PC-3 (cell line): ENCODE data around the gene CCR1. TPM values are rescaled to one million over a fixed set of nuclear protein-coding genes. Genes with fewer than 3 reads are reported as not detected.

Experiments
- ATAC-seq: fragments of 200-7000 bp; cut with Tn5 transposase; 2 replicates; pipeline ENCODE4 v1.9.1; 2020; ENCODE audit warnings: mild to moderate bottlenecking, moderate library complexity
- BruUV-seq: library from RNA; stranded (reverse); fragments of 400-500 nt; replicated peaks from 2 replicates; lab custom pipeline; 2021; lab: Mats Ljungman, UMichigan
- CTCF ChIA-PET: fragments of 300-600 bp; sonication (Branson Sonifier 250); formaldehyde crosslinking; loops from one replicate; lab custom pipeline; 2022; ENCODE audit warnings: antibody characterized with exemption; lab: Charles Lee
- POLR2A ChIA-PET: fragments of 300-600 bp; sonication (Branson Sonifier 250); formaldehyde crosslinking; loops from one replicate; lab custom pipeline; 2022; ENCODE audit warnings: antibody characterized with exemption; ENCODE audit not compliant: unreplicated experiment; lab: Charles Lee
- DNase-seq: peaks from one replicate; pipeline ENCODE4 v3.0.0-alpha.2; 2015
- H2AFZ ChIP-seq: fragments of 300-600 bp; sonication (generic); 2 replicates; pipeline ENCODE4 v1.6.0; 2016; ENCODE audit warnings: antibody characterized with exemption, low read length
- H3F3A ChIP-seq: fragments of 300-600 bp; sonication (generic); one replicate; pipeline ENCODE4 v1.6.0; 2017; ENCODE audit warnings: antibody characterized with exemption, low read length, control low read depth, mild to moderate bottlenecking; ENCODE audit not compliant: unreplicated experiment
- H3K27ac ChIP-seq: fragments of 300-600 bp; sonication (generic); 2 replicates; pipeline ENCODE4 v1.5.1; 2016; ENCODE audit warnings: mild to moderate bottlenecking, low read length
- H3K27me3 ChIP-seq: fragments of 300-600 bp; sonication (generic); 2 replicates; pipeline ENCODE4 v1.6.1; 2016; ENCODE audit warnings: low read length, mixed read lengths
- H3K36me3 ChIP-seq: fragments of 300-600 bp; sonication (generic); 2 replicates; pipeline ENCODE4 v1.6.1; 2016; ENCODE audit warnings: low read depth, mixed run types, low read length, mixed read lengths
- H3K4me1 ChIP-seq: fragments of 300-600 bp; sonication (generic); 2 replicates; pipeline ENCODE4 v1.5.1; 2016; ENCODE audit warnings: low read length; ENCODE audit not compliant: insufficient read depth
- H3K4me2 ChIP-seq: fragments of 300-600 bp; sonication (generic); 2 replicates; pipeline ENCODE4 v1.6.0; 2016; ENCODE audit warnings: low read length
- H3K4me3 ChIP-seq: fragments of 300-600 bp; sonication (generic); 2 replicates; pipeline ENCODE4 v1.5.1; 2016; ENCODE audit warnings: mild to moderate bottlenecking, low read length, mixed read lengths
- H3K79me2 ChIP-seq: fragments of 300-600 bp; sonication (generic); 2 replicates; pipeline ENCODE4 v1.6.1; 2017; ENCODE audit warnings: low read length, mixed read lengths
- H3K9ac ChIP-seq: fragments of 300-600 bp; sonication (generic); 2 replicates; pipeline ENCODE4 v1.6.0; 2016; ENCODE audit warnings: mild to moderate bottlenecking, low read length
- H3K9me2 ChIP-seq: fragments of 300-600 bp; sonication (generic); replicated peaks from 2 replicates; pipeline ENCODE4 v1.6.1; 2016; ENCODE audit warnings: mixed run types, low read length, mixed read lengths
- H3K9me3 ChIP-seq: fragments of 300-600 bp; sonication (generic); 2 replicates; pipeline ENCODE4 v1.6.1; 2016; ENCODE audit warnings: low read length, mixed read lengths
- H4K20me1 ChIP-seq: fragments of 300-600 bp; sonication (generic); 2 replicates; pipeline ENCODE4 v1.6.1; 2016; ENCODE audit warnings: low read length, mixed read lengths
- EZH2 ChIP-seq: fragments of 300-600 bp; sonication (generic); IDR thresholded peaks from one replicate; pipeline ENCODE4 v1.6.1; 2017; ENCODE audit warnings: antibody characterized with exemption, mild to moderate bottlenecking, low read length; ENCODE audit not compliant: unreplicated experiment
- EZH2phosphoT487 ChIP-seq: fragments of 300-600 bp; sonication (generic); IDR thresholded peaks from 2 replicates; pipeline ENCODE4 v1.6.1; 2018; ENCODE audit warnings: mild to moderate bottlenecking, antibody characterized with exemption, low read length, borderline replicate concordance
- intact Hi-C: fragments of 100-400 bp; cut with micrococcal nuclease; formaldehyde crosslinking; loops from 2 replicates; pipeline ENCODE4 v1.9.0; 2023
- total RNA-seq: library from RNA; depleted of rRNA; stranded (reverse); fragments of >200 nt; gene quantifications from 2 replicates; pipeline ENCODE4 v1.2.3, GENCODE V29; 2014
- TF ChIP-seq, protein P1 (sequence below): fragments of 300-600 bp; sonication (generic); conservative IDR thresholded peaks from 2 replicates; pipeline ENCODE4 v1.5.1; 2017; ENCODE audit warnings: antibody characterized with exemption, low read depth, mild to moderate bottlenecking, low read length

The CCR1 gene
- total RNA-seq, 1 experiment from 2014 or later: 0.15 TPM

- H3K4me3 ChIP-seq: no peak overlapping the region
- no TSS peak for BruUV-seq
- no peaks in the 10 kb centered on the region for H3K9me3 ChIP-seq
- H4K20me1 ChIP-seq: no peaks in the 10 kb centered on the region
- no peaks in the 10 kb centered on the region for H3K36me3 ChIP-seq
- ChIA-PET POLR2A (interaction anchor here (0.6 to 0.7 kb wide), 2 partner anchors 52 to 761 kb away, joined by 3 to 8 read pairs; no protein-coding TSS in a partner anchor), CTCF (interaction anchor here (1.4 to 1.8 kb wide), 4 partner anchors 8 to 191 kb away, joined by 3 to 9 read pairs (median 5); partner anchors contain the start of genes CCR1, CCR5, CCR5AS and CCRL2)
- H2AFZ ChIP-seq: no peak overlapping the region
- intact Hi-C loops: loop anchor here (5.0 kb wide), 2 partner anchors 104 to 211 kb away; no protein-coding TSS in a partner anchor
- no peaks in the 10 kb centered on the region for H3K9me2 ChIP-seq
- H3F3A ChIP-seq: no peaks in the 10 kb centered on the region
- peak overlapping the region; percentile 29; the same call in 1 of the 2 replicates for H3K27ac ChIP-seq
- H3K4me1 ChIP-seq: peaks cover 26% of the 10 kb centered on the region
- H3K9ac ChIP-seq: no peak overlapping the region
- H3K79me2 ChIP-seq: no peaks in the 10 kb centered on the region
- no peaks in the 10 kb centered on the region for H3K27me3 ChIP-seq
- peak; percentile 99 for ATAC-seq
- peak; percentile 98 for DNase-seq
- peak overlapping the region; percentile 58 for H3K4me2 ChIP-seq
- TF ChIP-seq EZH2 (no peak), EZH2phosphoT487 (no peak)
- TF ChIP-seq, protein P1, sequence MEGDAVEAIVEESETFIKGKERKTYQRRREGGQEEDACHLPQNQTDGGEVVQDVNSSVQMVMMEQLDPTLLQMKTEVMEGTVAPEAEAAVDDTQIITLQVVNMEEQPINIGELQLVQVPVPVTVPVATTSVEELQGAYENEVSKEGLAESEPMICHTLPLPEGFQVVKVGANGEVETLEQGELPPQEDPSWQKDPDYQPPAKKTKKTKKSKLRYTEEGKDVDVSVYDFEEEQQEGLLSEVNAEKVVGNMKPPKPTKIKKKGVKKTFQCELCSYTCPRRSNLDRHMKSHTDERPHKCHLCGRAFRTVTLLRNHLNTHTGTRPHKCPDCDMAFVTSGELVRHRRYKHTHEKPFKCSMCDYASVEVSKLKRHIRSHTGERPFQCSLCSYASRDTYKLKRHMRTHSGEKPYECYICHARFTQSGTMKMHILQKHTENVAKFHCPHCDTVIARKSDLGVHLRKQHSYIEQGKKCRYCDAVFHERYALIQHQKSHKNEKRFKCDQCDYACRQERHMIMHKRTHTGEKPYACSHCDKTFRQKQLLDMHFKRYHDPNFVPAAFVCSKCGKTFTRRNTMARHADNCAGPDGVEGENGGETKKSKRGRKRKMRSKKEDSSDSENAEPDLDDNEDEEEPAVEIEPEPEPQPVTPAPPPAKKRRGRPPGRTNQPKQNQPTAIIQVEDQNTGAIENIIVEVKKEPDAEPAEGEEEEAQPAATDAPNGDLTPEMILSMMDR: no peak
Measured at GRCh38 chr3:46215810-46216414, 7.8 kb upstream of the CCR1 start.

GRCh38 chr3:46214751-46215352 lies 6.7 kb upstream of the CCR1 start:
- POLR2A ChIA-PET: no interaction called here
- no peaks in the 10 kb centered on the region for H3K9me3 ChIP-seq
- no peaks in the 10 kb centered on the region for H3K36me3 ChIP-seq
- CTCF ChIA-PET: interaction anchor here (0.6 to 1.8 kb wide), 6 partner anchors 154 to 390 kb away, joined by 3 to 9 read pairs (median 5); partner anchors contain the start of genes CCR5, CCR5AS and CCRL2
- no peaks in the 10 kb centered on the region for H3K27me3 ChIP-seq
- peak overlapping the region; percentile 58 for H3K4me2 ChIP-seq
- intact Hi-C loops: loop anchor here (5.0 kb wide), 2 partner anchors 103 to 212 kb away; no protein-coding TSS in a partner anchor
- no peaks in the 10 kb centered on the region for H3K79me2 ChIP-seq
- peaks cover 26% of the 10 kb centered on the region for H3K4me1 ChIP-seq
- peak; percentile 6; the same call in 1 of the 2 replicates for ATAC-seq
- TF ChIP-seq EZH2: no peak
- TF ChIP-seq, protein P1: peak; percentile 66
- TF ChIP-seq EZH2phosphoT487: no peak
- H3K27ac ChIP-seq: no peak overlapping the region
- no peaks in the 10 kb centered on the region for H4K20me1 ChIP-seq
- no TSS peak for BruUV-seq
- no peak overlapping the region for H3K9ac ChIP-seq
- H2AFZ ChIP-seq: no peak overlapping the region
- no peaks in the 10 kb centered on the region for H3K9me2 ChIP-seq
- no peak overlapping the region for H3K4me3 ChIP-seq
- H3F3A ChIP-seq: no peaks in the 10 kb centered on the region
- peak; percentile 57 for DNase-seq

DNA sequence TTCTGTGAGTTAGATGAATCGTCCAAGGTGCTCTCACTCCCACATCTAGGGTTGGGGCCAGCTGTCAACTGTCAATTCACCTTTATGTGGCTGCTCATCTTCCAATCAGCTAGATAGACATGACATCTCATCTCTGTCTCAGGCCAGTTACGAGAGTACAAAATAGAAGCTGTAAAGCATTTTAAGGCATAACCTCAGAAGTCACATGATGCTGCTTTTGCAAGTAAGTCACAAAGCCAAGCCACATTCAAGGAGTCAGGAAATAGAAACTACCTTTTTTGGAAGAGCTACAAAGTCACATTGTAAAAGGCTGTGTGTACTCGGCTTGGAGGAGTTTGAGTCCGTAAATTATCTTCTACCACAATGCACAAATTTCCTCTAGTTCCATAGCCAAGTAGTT lies 5.1 kb upstream of the CCR1 start:
- ATAC-seq (no peak), DNase-seq (no peak)
- Histone ChIP-seq H3K79me2 (no peaks in the 10 kb centered on the region), H3K4me2 (no peak overlapping the region), H3K9me2 (no peaks in the 10 kb centered on the region), H3K4me3 (no peak overlapping the region), H4K20me1 (no peaks in the 10 kb centered on the region), H3K27ac (no peak overlapping the region), H2AFZ (no peak overlapping the region), H3K9ac (no peak overlapping the region), H3K9me3 (no peaks in the 10 kb centered on the region), H3K36me3 (no peaks in the 10 kb centered on the region), H3K4me1 (peaks cover 27% of the 10 kb centered on the region), H3F3A (no peaks in the 10 kb centered on the region), H3K27me3 (no peaks in the 10 kb centered on the region)
- TF ChIP-seq, protein P1: no peak
- TF ChIP-seq EZH2 (no peak), EZH2phosphoT487 (no peak)
- intact Hi-C loops: no loop called here
- ChIA-PET POLR2A (no interaction called here), CTCF (no interaction called here)
- BruUV-seq: no TSS peak
